Stimulated activated naive CD8-positive, alpha-beta T cell treated with anti-CD3 and anti-CD28 coated beads, Interleukin-15, amount 100 ng/mL, for 72 hours (primary cell): Measurements from ENCODE around the gene CREBL2.
"Not testable (repeated sequence)": the region's sequence is repeated elsewhere in the genome, so short reads cannot be mapped to it uniquely, and the experiment has no call there.

Source experiments
- ATAC-seq: fragments of 150-1000 bp; cut with Tn5 transposase; 2 replicates; pipeline ENCODE4 v1.10.0; 2021; ENCODE audit warnings: mild to moderate bottlenecking, moderate library complexity
- DNase-seq, 2 donors: peaks; one replicate each; pipeline ENCODE4 v3.0.0; 2021 to 2022
- H3K27ac Mint-ChIP-seq, 2 donors: one replicate each; pipeline ENCODE4 v1.8.0; 2022; ENCODE audit warnings: mild to moderate bottlenecking in 2 of 2, mixed read lengths in 2 of 2, moderate library complexity in 2 of 2
- H3K27me3 Mint-ChIP-seq: one replicate; pipeline ENCODE4 v1.8.0; 2022; ENCODE audit warnings: mixed read lengths
- H3K4me1 Mint-ChIP-seq: one replicate; pipeline ENCODE4 v1.8.0; 2022; ENCODE audit warnings: mild to moderate bottlenecking, mixed read lengths
- H3K4me3 Mint-ChIP-seq, 2 donors: one replicate each; pipeline ENCODE4 v1.8.0; 2022; ENCODE audit warnings: mild to moderate bottlenecking in 2 of 2, mixed read lengths in 2 of 2, moderate library complexity in 1 of 2
- H3K9me3 Mint-ChIP-seq, 2 donors: one replicate each; pipeline ENCODE4 v1.8.0; 2022; ENCODE audit warnings: mixed read lengths in 2 of 2

CREBL2 gene

GRCh38 chr12:12612358-12612757, 682 bp downstream of the CREBL2 start:
- H3K4me3 Mint-ChIP-seq, result peak overlapping the region; percentile 91 to 96
- peak; percentile 36 for ATAC-seq
- H3K4me1 Mint-ChIP-seq, result peaks cover 61% of the 10 kb centered on the region
- H3K27me3 Mint-ChIP-seq, result no peaks in the 10 kb centered on the region
- no peak for DNase-seq
- H3K27ac Mint-ChIP-seq, result peak overlapping the region; percentile 98 to 99
- no peaks in the 10 kb centered on the region for H3K9me3 Mint-ChIP-seq

GRCh38 chr12:12613344-12613743, 1.7 kb downstream of the CREBL2 start:
- DNase-seq (no peak), ATAC-seq (no peak)
- H3K9me3 Mint-ChIP-seq, result no peaks in the 10 kb centered on the region
- H3K27me3 Mint-ChIP-seq, result no peaks in the 10 kb centered on the region
- H3K4me3 Mint-ChIP-seq, result peak overlapping the region; percentile 91 to 96
- peaks cover 57% of the 10 kb centered on the region for H3K4me1 Mint-ChIP-seq
- H3K27ac Mint-ChIP-seq, result peak overlapping the region; percentile 61 to 98

- ATAC-seq (no peak), DNase-seq (no peak)
- H3K9me3 Mint-ChIP-seq, result no peaks in the 10 kb centered on the region
- H3K27ac Mint-ChIP-seq, result peak overlapping the region in 1 of 2 donors; percentile 54
- H3K27me3 Mint-ChIP-seq, result no peaks in the 10 kb centered on the region
- peak overlapping the region in 1 of 2 donors; percentile 47 for H3K4me3 Mint-ChIP-seq
- peaks cover 59% of the 10 kb centered on the region for H3K4me1 Mint-ChIP-seq
Measured at GRCh38 chr12:12614342-12614741, 2.7 kb downstream of the CREBL2 start.

- Mint-ChIP-seq H3K4me1 (peaks cover 69% of the 10 kb centered on the region), H3K27me3 (no peaks in the 10 kb centered on the region), H3K4me3 (no peak overlapping the region), H3K27ac (peak overlapping the region in 1 of 2 donors; percentile 21), H3K9me3 (no peaks in the 10 kb centered on the region)
- ATAC-seq (no peak), DNase-seq (no peak)
Measured at GRCh38 chr12:12616512-12617310, 5.0 kb downstream of the CREBL2 start.

- ATAC-seq, H3K9me3 Mint-ChIP-seq, DNase-seq, H3K27ac Mint-ChIP-seq, H3K4me3 Mint-ChIP-seq, H3K27me3 Mint-ChIP-seq: not testable (repeated sequence)
- H3K4me1 Mint-ChIP-seq, result peaks cover 73% of the 10 kb centered on the region
Measured at GRCh38 chr12:12618064-12618463, 6.4 kb downstream of the CREBL2 start.

GRCh38 chr12:12620730-12621315, 9.1 kb downstream of the CREBL2 start:
- no peak overlapping the region for H3K27ac Mint-ChIP-seq
- no peak for DNase-seq
- H3K9me3 Mint-ChIP-seq, result peaks cover 9% of the 10 kb centered on the region in 2 donors
- ATAC-seq, result no peak
- H3K27me3 Mint-ChIP-seq, result no peaks in the 10 kb centered on the region
- no peak overlapping the region for H3K4me3 Mint-ChIP-seq
- H3K4me1 Mint-ChIP-seq, result peaks cover 64% of the 10 kb centered on the region

GRCh38 chr12:12622418-12622817, 10.7 kb downstream of the CREBL2 start:
- peaks cover 53% of the 10 kb centered on the region for H3K4me1 Mint-ChIP-seq
- peaks cover 9% of the 10 kb centered on the region in 2 donors for H3K9me3 Mint-ChIP-seq
- ATAC-seq, result peak; percentile 42
- H3K27me3 Mint-ChIP-seq, result no peaks in the 10 kb centered on the region
- DNase-seq, result no peak
- H3K4me3 Mint-ChIP-seq, result peak overlapping the region; percentile 32 to 43
- H3K27ac Mint-ChIP-seq, result peak overlapping the region; percentile 9 to 23

GRCh38 chr12:12624498-12624992, 12.9 kb downstream of the CREBL2 start:
- no peak overlapping the region for H3K4me3 Mint-ChIP-seq
- H3K27ac Mint-ChIP-seq, result no peak overlapping the region
- DNase-seq, result no peak
- peaks cover 9% of the 10 kb centered on the region in 2 donors for H3K9me3 Mint-ChIP-seq
- no peak for ATAC-seq
- peaks cover 69% of the 10 kb centered on the region for H3K4me1 Mint-ChIP-seq
- no peaks in the 10 kb centered on the region for H3K27me3 Mint-ChIP-seq

GRCh38 chr12:12626471-12626870, 14.8 kb downstream of the CREBL2 start:
- Mint-ChIP-seq H3K9me3 (peaks cover 9% of the 10 kb centered on the region in 2 donors), H3K4me1 (peaks cover 70% of the 10 kb centered on the region), H3K4me3 (no peak overlapping the region), H3K27me3 (no peaks in the 10 kb centered on the region), H3K27ac (peak overlapping the region in 1 of 2 donors; percentile 42)
- DNase-seq, result no peak
- ATAC-seq, result no peak

GRCh38 chr12:12627308-12627827, 15.7 kb downstream of the CREBL2 start:
- Mint-ChIP-seq H3K9me3 (peaks cover 9% of the 10 kb centered on the region in 2 donors), H3K27ac (no peak overlapping the region), H3K4me3 (no peak overlapping the region), H3K4me1 (peaks cover 62% of the 10 kb centered on the region), H3K27me3 (no peaks in the 10 kb centered on the region)
- ATAC-seq (no peak), DNase-seq (no peak)

- H3K4me3 Mint-ChIP-seq, result no peak overlapping the region
- H3K27ac Mint-ChIP-seq, result no peak overlapping the region
Measured at GRCh38 chr12:12628013-12628412, 16.3 kb downstream of the CREBL2 start.

GRCh38 chr12:12630850-12631249, 19.2 kb downstream of the CREBL2 start:
- no peaks in the 10 kb centered on the region for H3K27me3 Mint-ChIP-seq
- no peaks in the 10 kb centered on the region for H3K9me3 Mint-ChIP-seq
- H3K27ac Mint-ChIP-seq, result no peak overlapping the region
- no peak for ATAC-seq
- H3K4me3 Mint-ChIP-seq, result peak overlapping the region in 1 of 2 donors; percentile 43
- peaks cover 49% of the 10 kb centered on the region for H3K4me1 Mint-ChIP-seq
- DNase-seq, result no peak

More at GRCh38 chr12:12628013-12628412, 16.3 kb downstream of the CREBL2 start:
- H3K27me3 Mint-ChIP-seq, result no peaks in the 10 kb centered on the region
- H3K9me3 Mint-ChIP-seq, result peaks cover 8 to 9% of the 10 kb centered on the region in 2 donors
- ATAC-seq (no peak), DNase-seq (no peak)
- H3K4me1 Mint-ChIP-seq, result peaks cover 57% of the 10 kb centered on the region

- Mint-ChIP-seq H3K4me3 (no peak overlapping the region), H3K9me3 (peaks cover 0 to 10% of the 10 kb centered on the region in 2 donors), H3K27me3 (no peaks in the 10 kb centered on the region), H3K27ac (no peak overlapping the region), H3K4me1 (peaks cover 14% of the 10 kb centered on the region)
- DNase-seq (no peak), ATAC-seq (no peak)
Measured at GRCh38 chr12:12635651-12636050, 24.0 kb downstream of the CREBL2 start.

GRCh38 chr12:12636641-12637040, 25.0 kb downstream of the CREBL2 start:
- Mint-ChIP-seq H3K4me1 (peaks cover 5% of the 10 kb centered on the region), H3K27me3 (no peaks in the 10 kb centered on the region), H3K4me3 (no peak overlapping the region), H3K9me3 (peaks cover 0 to 10% of the 10 kb centered on the region in 2 donors), H3K27ac (peak overlapping the region in 1 of 2 donors; percentile 38)
- DNase-seq (no peak), ATAC-seq (no peak)

- H3K27ac Mint-ChIP-seq, ATAC-seq, DNase-seq, H3K27me3 Mint-ChIP-seq, H3K4me1 Mint-ChIP-seq, H3K9me3 Mint-ChIP-seq, H3K4me3 Mint-ChIP-seq: not testable (repeated sequence)
Measured at GRCh38 chr12:12639995-12640394, 28.3 kb downstream of the CREBL2 start.

GRCh38 chr12:12641650-12642049, 30.0 kb downstream of the CREBL2 start:
- ATAC-seq (no peak), DNase-seq (no peak)
- no peaks in the 10 kb centered on the region for H3K27me3 Mint-ChIP-seq
- peaks cover under 1 to 11% of the 10 kb centered on the region in 2 donors for H3K9me3 Mint-ChIP-seq
- peaks cover 12% of the 10 kb centered on the region for H3K4me1 Mint-ChIP-seq
- no peak overlapping the region for H3K4me3 Mint-ChIP-seq
- H3K27ac Mint-ChIP-seq, result peak overlapping the region in 1 of 2 donors; percentile 12
